ENCODE measurements around the gene SMAD1.

- TF ChIP-seq EZH2phosphoT487 (IDR thresholded peaks at IDR 0.05; ENCODE audit: borderline replicate concordance) (no peak), CTCF (conservative IDR thresholded peaks at IDR 0.05; ENCODE audit: low read length) (no peak)
Measured at GRCh38 chr4:145485120-145485519, 3.5 kb downstream of the SMAD1 start.
